K562 (cell line): ENCODE measurements around the gene H2AZ2. TPM values are rescaled to one million over a fixed set of nuclear protein-coding genes. Genes with fewer than 3 reads are reported as not detected.
A peak's percentile ranks its signal among the peaks of the same experiment; 100 is the strongest.

Experiments
- ARNT ChIP-seq, 2 experiments: fragments of 450-650 bp; IDR thresholded peaks; 2 replicates each; pipeline ENCODE4 v1.6.1; 2016; ENCODE audit warnings: mild to moderate bottlenecking in 1 of 2
- ATF4 ChIP-seq: fragments of 450-650 bp; formaldehyde crosslinking; IDR thresholded peaks from 2 replicates; pipeline ENCODE4 v1.4.0; 2022; ENCODE audit warnings: mild to moderate bottlenecking, moderate library complexity
- CEBPB ChIP-seq: fragments of 450-650 bp; IDR thresholded peaks from 2 replicates; pipeline ENCODE4 v1.6.1; 2016; ENCODE audit warnings: missing genetic modification characterization, missing compliant biosample characterization
- E2F1 ChIP-seq: sonication (generic); formaldehyde crosslinking; IDR thresholded peaks from 2 replicates; pipeline ENCODE4 v1.8.1; 2023; ENCODE audit warnings: mild to moderate bottlenecking, missing genetic modification reagents, moderate library complexity
- EWSR1 ChIP-seq: fragments of 450-650 bp; IDR thresholded peaks from 2 replicates; pipeline ENCODE4 v1.6.1; 2018; ENCODE audit warnings: borderline replicate concordance, mild to moderate bottlenecking, low read depth, moderate library complexity; ENCODE audit not compliant: partially characterized antibody
- HDAC1 ChIP-seq, 2 experiments: fragments of 450-650 bp; IDR thresholded peaks; 2 replicates each; pipeline ENCODE4 v1.6.1; 2016 to 2017; ENCODE audit warnings: inconsistent platforms in 1 of 2, mild to moderate bottlenecking in 1 of 2, moderate library complexity in 1 of 2
- HMBOX1 ChIP-seq: sonication (generic); IDR thresholded peaks from 2 replicates; pipeline ENCODE4 v1.6.1; 2016
- PML ChIP-seq: IDR thresholded peaks from 2 replicates; pipeline ENCODE4 v1.6.1; 2012; ENCODE audit warnings: low read length, inconsistent platforms
- PREB ChIP-seq: sonication (generic); formaldehyde crosslinking; IDR thresholded peaks from 2 replicates; pipeline ENCODE4 v1.8.1; 2023; ENCODE audit warnings: mild to moderate bottlenecking, missing genetic modification reagents
- PTBP1 ChIP-seq: fragments of 200-400 bp; formaldehyde crosslinking; IDR thresholded peaks from 2 replicates; pipeline ENCODE4 v1.6.1; 2017; ENCODE audit warnings: low read depth, low read length
- SPI1 ChIP-seq: IDR thresholded peaks from 2 replicates; pipeline ENCODE4 v1.6.1; 2011; ENCODE audit warnings: low read depth, low read length, control low read depth, borderline replicate concordance
- TSC22D4 ChIP-seq: fragments of 450-650 bp; IDR thresholded peaks from 2 replicates; pipeline ENCODE4 v1.6.1; 2016; ENCODE audit warnings: missing genetic modification characterization, missing biosample characterization, control low read depth
- ZNF41 ChIP-seq: fragments of 250-450 bp; sonication (Bioruptor Pico); conservative IDR thresholded peaks from 2 replicates; pipeline ENCODE4 v1.4.0; 2020; ENCODE audit warnings: mild to moderate bottlenecking
- ZNF518B ChIP-seq: fragments of 250-450 bp; sonication (Bioruptor Pico); IDR thresholded peaks from 2 replicates; pipeline ENCODE4 v1.5.0; 2021; ENCODE audit warnings: mild to moderate bottlenecking, moderate library complexity
- ZNF76 ChIP-seq: fragments of 250-450 bp; sonication (Bioruptor Pico); IDR thresholded peaks from 2 replicates; pipeline ENCODE4 v1.4.0; 2020; ENCODE audit warnings: mild to moderate bottlenecking, moderate library complexity, borderline replicate concordance
- polyA plus RNA-seq, 8 experiments: library from polyadenylated mRNA; depleted of rRNA in 4 of 8; stranded (reverse) in 5 of 8; unstranded in 3 of 8; fragments of >200 nt; fragmentation: Nextera tagmentation in 2 of 8; fragmentation: Illumina TruSeq in 1 of 8; extraction: Ambion mirVana in 2 of 8; extraction: Trizol in 1 of 8; gene quantifications; 2 replicates each; pipeline versions ENCODE4 v1.2.1 to v1.2.3, GENCODE V29; 2011 to 2014; ENCODE audit warnings: inconsistent platforms in 1 of 8, missing spikeins in 1 of 8
- total RNA-seq, 7 experiments: library from RNA; depleted of rRNA in 6 of 7; stranded (reverse); fragments of >200 nt in 6 of 7; fragmentation: Illumina TruSeq in 2 of 7; extraction: Trizol in 2 of 7; gene quantifications; 2 replicates each; pipeline versions ENCODE4 v1.2.1 to v1.2.3, GENCODE V29; 2011 to 2021; ENCODE audit warnings: low replicate concordance in 1 of 7

H2AZ2 gene
- total and polyA plus RNA-seq, 9 of the 15 experiments (the other 6 are each of a cell fraction or from before 2014, with no cell fraction given) = 105 to 382 (median 286) TPM

GRCh38 chr7:44797329-44798258 lies 50.3 kb downstream of the H2AZ2 start (continued):
- 0 out of 2 replicates have a peak, but pooled peaks have one; percentile 2 for TF ChIP-seq ATF4
- TF ChIP-seq TSC22D4 (tag) = no peak
- peak; percentile 82 for TF ChIP-seq EWSR1
- no peak for TF ChIP-seq ZNF518B
- TF ChIP-seq PREB = peak; percentile 80; the same call in 1 of the 2 replicates
- TF ChIP-seq ZNF76 (CRISPR knock-in tag) = no peak
- TF ChIP-seq HMBOX1 = peak; percentile 81
- peak in 1 of 2 experiments; percentile 71; a peak in 1 of 4 replicates for TF ChIP-seq ARNT (IDR thresholded peaks at IDR 0.05)
- peak; percentile 53; the same call in 1 of the 2 replicates for TF ChIP-seq PTBP1
- TF ChIP-seq E2F1 = peak; percentile 34; the same call in 1 of the 2 replicates
- TF ChIP-seq CEBPB (tag) = peak; percentile 34; the same call in 1 of the 2 replicates
- 0 out of 2 replicates have a peak, but pooled peaks have one; percentile 20 for TF ChIP-seq PML
- TF ChIP-seq HDAC1 (IDR thresholded peaks at IDR 0.05) = 0 out of 4 replicates have a peak, but pooled peaks of 1 of the 2 experiments have one; percentile 12
- TF ChIP-seq ZNF41 (CRISPR knock-in tag) = 0 out of 2 replicates have a peak, but pooled peaks have one; percentile 17
- TF ChIP-seq SPI1 = 0 out of 2 replicates have a peak, but pooled peaks have one; percentile 23
